ENCODE measurements around the gene PTGES. TPM values are rescaled to one million over a fixed set of nuclear protein-coding genes. Genes with fewer than 3 reads are reported as not detected.

The PTGES gene
- total RNA-seq, 1 donor from 2014 or later, result 3.7 TPM

DNA sequence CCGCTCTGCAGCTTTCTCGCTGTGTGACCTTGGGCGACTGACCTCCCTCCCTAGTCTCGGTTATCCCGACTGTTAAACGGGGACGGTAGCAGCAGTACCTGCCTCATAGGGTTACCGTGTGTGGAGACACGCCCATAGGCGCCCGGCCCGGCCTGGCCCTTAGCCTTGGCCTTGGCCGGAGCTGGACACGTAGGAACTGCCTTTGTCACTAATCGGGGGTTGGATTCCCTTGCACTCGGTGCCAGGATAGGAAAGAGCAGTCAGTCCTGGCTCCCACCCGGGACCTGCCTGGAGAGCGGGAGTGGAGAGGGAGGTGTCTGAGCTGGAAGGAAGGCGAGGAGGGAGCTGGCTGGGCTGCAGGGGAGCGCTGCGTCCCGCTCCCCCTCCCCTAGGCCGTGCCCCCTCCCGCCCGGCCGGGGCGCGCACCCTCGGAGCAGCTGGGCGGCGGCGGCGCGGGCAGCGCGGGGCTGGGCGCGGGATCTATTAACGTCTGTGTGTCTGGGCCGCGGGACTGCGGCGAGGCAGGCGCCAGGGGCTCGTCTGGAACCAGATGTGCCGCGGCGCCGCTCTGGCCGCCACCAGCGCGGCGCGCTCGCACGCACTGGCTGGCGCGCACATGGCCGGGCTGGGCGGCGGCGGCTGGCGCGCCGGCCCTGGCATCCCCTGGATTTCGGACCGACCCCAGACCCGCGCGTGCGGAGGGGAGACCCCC lies 55.7 kb downstream of the PTGES start:
- peak; percentile 62 to 75 for DNase-seq (ENCODE audit: low spot score in 2 of 2)
- FAIRE-seq, result no peak

DNA sequence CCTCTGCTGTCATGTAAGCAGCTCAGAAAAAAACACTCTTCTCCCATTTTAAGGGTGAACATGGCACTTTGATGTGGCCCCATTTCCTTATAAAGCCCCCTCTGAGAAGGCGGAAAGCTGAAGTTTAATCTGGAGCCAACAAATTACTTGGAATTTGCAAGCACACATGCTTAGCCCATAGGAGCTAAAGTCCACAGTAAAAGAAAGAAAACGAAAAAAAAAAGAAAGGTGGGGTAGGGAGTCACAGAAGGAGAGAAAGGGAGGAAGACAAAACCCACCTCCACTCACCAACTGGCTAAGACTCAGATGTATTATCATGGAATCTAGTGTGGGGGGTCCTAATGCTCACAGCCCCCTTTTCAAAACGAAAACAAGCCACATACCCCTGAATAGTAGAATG lies 57.0 kb downstream of the PTGES start:
- DNase-seq (ENCODE audit: low spot score in 2 of 2) (no peak), FAIRE-seq (no peak)

GRCh38 chr9:129694243-129694646 lies 58.6 kb downstream of the PTGES start:
- no peak for DNase-seq (ENCODE audit: low spot score in 2 of 2)
- FAIRE-seq, result no peak

- FAIRE-seq (no peak), DNase-seq (ENCODE audit: low spot score in 2 of 2) (no peak)
Observed at GRCh38 chr9:129693741-129694140, 59.1 kb downstream of the PTGES start.

- no peak for DNase-seq (ENCODE audit: low spot score in 2 of 2)
- FAIRE-seq, result no peak
Observed at GRCh38 chr9:129692534-129692933, 60.3 kb downstream of the PTGES start.

Other genes with a start within 250 kb of the PTGES start
- not detected for gene C9orf50, start 131.9 kb downstream of the PTGES start, total RNA-seq
- 11.4 TPM for gene NTMT1, start 126.9 kb downstream of the PTGES start, total RNA-seq
- 10.6 TPM for gene ASB6, start 110.9 kb downstream of the PTGES start, total RNA-seq
- not detected for gene PRRX2, start 87.4 kb downstream of the PTGES start, total RNA-seq
- gene TOR1B, start 50.1 kb upstream of the PTGES start, total RNA-seq, result 38.3 TPM
- 21.6 TPM for gene TOR1A, start 71.1 kb upstream of the PTGES start, total RNA-seq
- 53.8 TPM for gene C9orf78, start 82.2 kb upstream of the PTGES start, total RNA-seq
- 11.8 TPM for gene USP20, start 82.4 kb upstream of the PTGES start, total RNA-seq

Data from frontal cortex (tissue), 4 donors.